Measurements from ENCODE around the gene TNK2. TPM values are rescaled to one million over a fixed set of nuclear protein-coding genes. Genes with fewer than 3 reads are reported as not detected.

TNK2 gene
- total RNA-seq = 18.0 and 24.5 TPM in 2 replicates

GRCh38 chr3:195907934-195908693 lies at the start of gene TNK2:
Gene TNK2, minus strand, starts transcription at chr3:195908551. Its CDS starts 19,963 bp downstream, at chr3:195888588.

Small RNA genes lying within 50 kb of the gene (small RNA-seq; reads per million reads assigned to genes)
- gene MIR6829 = not detected
- not detected for gene RNU2-11P

Other genes with a start within 250 kb of the TNK2 start
- gene MUC20, start 187.6 kb downstream of the TNK2 start, total RNA-seq = 0.38 and 2.0 TPM in 2 replicates
- not detected in 2 replicates for gene MUC4, start 96.6 kb downstream of the TNK2 start, total RNA-seq
- 161 and 195 TPM in 2 replicates for gene TFRC, start 173.5 kb upstream of the TNK2 start, total RNA-seq